GM12892 (cell line): ENCODE results near the gene KIDINS220.

Experiments used
- POLR2A ChIP-seq: IDR thresholded peaks from 2 replicates; pipeline ENCODE4 v1.6.1; 2011; ENCODE audit warnings: low read depth, low read length, control low read depth
- POLR2AphosphoS5 ChIP-seq: IDR thresholded peaks from 2 replicates; pipeline ENCODE4 v1.6.1; 2011; ENCODE audit warnings: low read depth, low read length, control low read depth
- TAF1 ChIP-seq: IDR thresholded peaks from 2 replicates; pipeline ENCODE4 v1.6.1; 2011; ENCODE audit warnings: low read depth, mild to moderate bottlenecking, control low read depth, low read length, borderline replicate concordance

GRCh38 chr2:8790739-8791162, 46.7 kb downstream of the KIDINS220 start:
- TF ChIP-seq POLR2A (no peak), POLR2AphosphoS5 (no peak), TAF1 (no peak)
